Measurements from ENCODE around the gene COL6A2.

Gene COL6A2

DNA sequence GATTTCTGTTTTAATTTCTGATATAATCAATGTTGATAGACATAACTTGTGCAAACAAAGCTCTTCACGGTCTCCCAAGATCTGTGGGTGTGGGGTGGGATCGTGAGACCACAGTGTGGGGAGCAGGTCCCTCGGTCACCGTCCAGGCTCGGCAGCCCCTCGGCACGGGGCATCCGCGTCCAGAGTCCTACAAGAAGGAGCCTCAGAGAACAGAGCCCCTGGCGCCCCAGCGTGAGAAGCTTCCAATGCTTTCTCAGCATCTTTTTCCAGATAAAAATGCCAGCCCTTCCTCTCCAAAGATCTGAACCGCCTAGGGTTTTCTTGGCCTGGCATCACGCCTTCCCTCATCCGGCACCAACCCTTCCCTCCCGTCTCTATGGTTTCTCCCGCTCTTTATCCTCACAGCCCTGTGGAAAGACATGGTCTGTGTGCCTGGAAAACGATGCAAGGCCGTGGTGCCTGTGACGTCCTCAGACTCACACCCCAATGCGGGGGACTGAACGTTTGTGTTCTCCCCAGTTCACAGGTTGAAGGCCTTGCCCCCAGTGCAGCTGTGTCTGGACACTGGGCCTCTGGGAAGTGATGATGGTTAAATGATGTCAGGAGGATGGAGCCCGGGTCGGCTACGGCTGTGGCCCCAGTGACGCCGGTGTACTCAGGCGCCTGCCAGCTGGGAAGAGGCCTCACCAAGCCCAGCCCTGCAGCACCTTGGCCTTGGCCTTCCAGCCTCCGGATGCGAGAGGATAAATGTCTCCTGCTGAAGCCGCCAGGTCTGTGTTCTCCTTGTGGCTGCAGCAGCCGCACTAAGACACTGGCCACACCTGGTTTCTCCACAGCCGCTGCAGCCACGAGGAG is 45.9 kb upstream of the COL6A2 start:
- TF ChIP-seq CTCF (IDR thresholded peaks at IDR 0.05; ENCODE audit: insufficient read depth, low read depth, low read length, missing control alignments) = no peak
- H3K4me3 ChIP-seq (ENCODE audit: low read depth, low read length) = no peak overlapping the region
- no peak for DNase-seq (ENCODE audit: low read depth)

- no peak for TF ChIP-seq CTCF (IDR thresholded peaks at IDR 0.05; ENCODE audit: insufficient read depth, low read depth, low read length, missing control alignments)
- DNase-seq (ENCODE audit: low read depth) = no peak
- H3K4me3 ChIP-seq (ENCODE audit: low read depth, low read length) = no peak overlapping the region
Observed at GRCh38 chr21:46052703-46053651, 44.9 kb upstream of the COL6A2 start.

- DNase-seq (ENCODE audit: low read depth) = no peak
- H3K4me3 ChIP-seq (ENCODE audit: low read depth, low read length) = no peak overlapping the region
Observed at GRCh38 chr21:46054031-46054430, 43.9 kb upstream of the COL6A2 start.

GRCh38 chr21:46054451-46054881 is 43.4 kb upstream of the COL6A2 start:
- TF ChIP-seq CTCF (IDR thresholded peaks at IDR 0.05; ENCODE audit: insufficient read depth, low read depth, low read length, missing control alignments) = no peak
- DNase-seq (ENCODE audit: low read depth) = no peak

More at GRCh38 chr21:46054031-46054430, 43.9 kb upstream of the COL6A2 start:
- no peak for TF ChIP-seq CTCF (IDR thresholded peaks at IDR 0.05; ENCODE audit: insufficient read depth, low read depth, low read length, missing control alignments)

GRCh38 chr21:46055863-46056281 is 42.0 kb upstream of the COL6A2 start:
- DNase-seq (ENCODE audit: low read depth) = no peak
- TF ChIP-seq CTCF (IDR thresholded peaks at IDR 0.05; ENCODE audit: insufficient read depth, low read depth, low read length, missing control alignments) = no peak
- H3K4me3 ChIP-seq (ENCODE audit: low read depth, low read length) = no peak overlapping the region

More at GRCh38 chr21:46054451-46054881, 43.4 kb upstream of the COL6A2 start:
- no peak overlapping the region for H3K4me3 ChIP-seq (ENCODE audit: low read depth, low read length)

GRCh38 chr21:46056450-46056903 is 41.4 kb upstream of the COL6A2 start:
- no peak for DNase-seq (ENCODE audit: low read depth)
- no peak for TF ChIP-seq CTCF (IDR thresholded peaks at IDR 0.05; ENCODE audit: insufficient read depth, low read depth, low read length, missing control alignments)
- H3K4me3 ChIP-seq (ENCODE audit: low read depth, low read length) = no peak overlapping the region

Measured in GM12865 (cell line).